ENCODE results near the gene MGAT4C. TPM values are rescaled to one million over a fixed set of nuclear protein-coding genes. Genes with fewer than 3 reads are reported as not detected.

MGAT4C gene
- total RNA-seq, 1 donor from 2014 or later, result not detected

DNA sequence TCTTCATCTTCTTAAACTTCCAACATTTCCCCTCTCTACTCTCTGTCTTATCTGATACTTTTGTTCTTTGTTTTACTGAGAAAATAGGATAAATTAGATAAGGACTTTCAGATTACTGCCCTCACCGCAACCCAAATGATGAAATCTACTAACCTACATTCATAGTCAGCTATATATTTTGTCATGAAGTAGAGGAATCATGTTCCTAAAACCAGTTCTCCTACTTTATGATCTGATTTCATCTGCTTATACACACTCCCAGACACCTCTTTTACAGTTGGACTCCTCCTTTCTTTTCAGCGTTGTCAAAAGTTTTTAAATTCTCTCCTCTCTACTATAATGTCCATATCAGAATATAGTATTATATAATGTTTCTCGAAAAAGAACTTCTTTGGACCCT is 29.7 kb downstream of the MGAT4C start:
- no peak for DNase-seq (ENCODE audit: low read depth)
- TF ChIP-seq, protein P1, sequence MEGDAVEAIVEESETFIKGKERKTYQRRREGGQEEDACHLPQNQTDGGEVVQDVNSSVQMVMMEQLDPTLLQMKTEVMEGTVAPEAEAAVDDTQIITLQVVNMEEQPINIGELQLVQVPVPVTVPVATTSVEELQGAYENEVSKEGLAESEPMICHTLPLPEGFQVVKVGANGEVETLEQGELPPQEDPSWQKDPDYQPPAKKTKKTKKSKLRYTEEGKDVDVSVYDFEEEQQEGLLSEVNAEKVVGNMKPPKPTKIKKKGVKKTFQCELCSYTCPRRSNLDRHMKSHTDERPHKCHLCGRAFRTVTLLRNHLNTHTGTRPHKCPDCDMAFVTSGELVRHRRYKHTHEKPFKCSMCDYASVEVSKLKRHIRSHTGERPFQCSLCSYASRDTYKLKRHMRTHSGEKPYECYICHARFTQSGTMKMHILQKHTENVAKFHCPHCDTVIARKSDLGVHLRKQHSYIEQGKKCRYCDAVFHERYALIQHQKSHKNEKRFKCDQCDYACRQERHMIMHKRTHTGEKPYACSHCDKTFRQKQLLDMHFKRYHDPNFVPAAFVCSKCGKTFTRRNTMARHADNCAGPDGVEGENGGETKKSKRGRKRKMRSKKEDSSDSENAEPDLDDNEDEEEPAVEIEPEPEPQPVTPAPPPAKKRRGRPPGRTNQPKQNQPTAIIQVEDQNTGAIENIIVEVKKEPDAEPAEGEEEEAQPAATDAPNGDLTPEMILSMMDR (IDR thresholded peaks at IDR 0.05; ENCODE audit: insufficient read depth, low read length, poor library complexity, severe bottlenecking), result no peak
- no peaks in the 10 kb centered on the region for H3K36me3 ChIP-seq (ENCODE audit: control insufficient read depth, insufficient read depth, low read length)
- H3K27me3 ChIP-seq (ENCODE audit: control insufficient read depth, insufficient read depth, low read length), result no peaks in the 10 kb centered on the region
- H3K4me3 ChIP-seq (ENCODE audit: low read depth, low read length), result no peak overlapping the region

DNA sequence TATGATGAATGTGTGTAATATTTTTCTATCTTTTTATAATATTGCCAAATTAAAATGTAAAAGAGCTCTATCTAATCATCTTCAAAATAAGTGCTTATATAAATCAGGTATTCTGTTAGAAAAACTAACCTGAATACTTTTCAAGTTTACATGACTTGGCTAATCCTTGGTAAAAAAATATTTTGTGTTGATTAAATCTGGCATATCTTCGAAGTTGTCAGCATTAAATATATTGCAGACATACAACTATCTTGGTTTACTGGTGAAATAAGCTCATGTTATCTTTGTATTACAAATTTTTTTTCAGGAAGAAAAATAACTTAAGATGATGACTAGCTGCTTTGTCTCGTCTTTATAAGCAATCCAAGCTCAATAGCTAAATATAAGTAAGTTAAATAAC is 39.6 kb downstream of the MGAT4C start:
- TF ChIP-seq, protein P1 (IDR thresholded peaks at IDR 0.05; ENCODE audit: insufficient read depth, low read length, poor library complexity, severe bottlenecking), result no peak
- Histone ChIP-seq H3K27me3 (ENCODE audit: control insufficient read depth, insufficient read depth, low read length) (no peaks in the 10 kb centered on the region), H3K4me3 (ENCODE audit: low read depth, low read length) (no peak overlapping the region), H3K36me3 (ENCODE audit: control insufficient read depth, insufficient read depth, low read length) (no peaks in the 10 kb centered on the region)
- no peak for DNase-seq (ENCODE audit: low read depth)

GRCh38 chr12:86213012-86213411 is 43.2 kb downstream of the MGAT4C start:
- TF ChIP-seq, protein P1 (IDR thresholded peaks at IDR 0.05; ENCODE audit: insufficient read depth, low read length, poor library complexity, severe bottlenecking), result no peak
- Histone ChIP-seq H3K36me3 (ENCODE audit: control insufficient read depth, insufficient read depth, low read length) (no peaks in the 10 kb centered on the region), H3K27me3 (ENCODE audit: control insufficient read depth, insufficient read depth, low read length) (no peaks in the 10 kb centered on the region), H3K4me3 (ENCODE audit: low read depth, low read length) (no peak overlapping the region)
- DNase-seq (ENCODE audit: low read depth), result no peak

GRCh38 chr12:86198696-86199444 is 57.3 kb downstream of the MGAT4C start:
- no peak for DNase-seq (ENCODE audit: low read depth)
- H3K36me3 ChIP-seq (ENCODE audit: control insufficient read depth, insufficient read depth, low read length), result no peaks in the 10 kb centered on the region
- TF ChIP-seq, protein P1 (IDR thresholded peaks at IDR 0.05; ENCODE audit: insufficient read depth, low read length, poor library complexity, severe bottlenecking), result no peak
- H3K27me3 ChIP-seq (ENCODE audit: control insufficient read depth, insufficient read depth, low read length), result no peaks in the 10 kb centered on the region
- H3K4me3 ChIP-seq (ENCODE audit: low read depth, low read length), result no peak overlapping the region

- DNase-seq (ENCODE audit: low read depth), result no peak
- H3K27me3 ChIP-seq (ENCODE audit: control insufficient read depth, insufficient read depth, low read length), result no peaks in the 10 kb centered on the region
- TF ChIP-seq, protein P1 (IDR thresholded peaks at IDR 0.05; ENCODE audit: insufficient read depth, low read length, poor library complexity, severe bottlenecking), result no peak
- H3K4me3 ChIP-seq (ENCODE audit: low read depth, low read length), result no peak overlapping the region
- no peaks in the 10 kb centered on the region for H3K36me3 ChIP-seq (ENCODE audit: control insufficient read depth, insufficient read depth, low read length)
Measured at GRCh38 chr12:86196465-86196864, 59.7 kb downstream of the MGAT4C start.

DNA sequence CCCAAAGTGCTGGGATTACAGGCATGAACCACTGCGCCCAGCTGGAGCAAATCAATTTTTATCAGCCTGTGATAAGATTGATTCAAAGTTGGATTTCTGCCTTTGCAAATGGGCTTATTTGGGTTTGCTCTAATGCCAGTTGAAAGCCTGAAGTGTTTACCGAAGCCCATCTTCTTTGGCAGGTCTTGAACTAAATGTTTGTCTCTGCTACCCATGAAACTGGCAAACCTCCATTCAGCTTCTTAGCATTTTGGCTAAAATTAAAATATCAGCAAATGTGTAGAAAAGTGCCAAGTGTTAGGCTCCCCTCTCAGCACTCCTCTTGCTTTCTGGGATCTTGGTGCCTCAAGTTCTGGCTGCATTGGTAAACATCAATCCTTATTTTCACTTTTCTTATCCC is 61.5 kb downstream of the MGAT4C start:
- TF ChIP-seq, protein P1 (IDR thresholded peaks at IDR 0.05; ENCODE audit: insufficient read depth, low read length, poor library complexity, severe bottlenecking), result no peak
- H3K4me3 ChIP-seq (ENCODE audit: low read depth, low read length), result no peak overlapping the region
- DNase-seq (ENCODE audit: low read depth), result no peak
- H3K27me3 ChIP-seq (ENCODE audit: control insufficient read depth, insufficient read depth, low read length), result no peaks in the 10 kb centered on the region
- no peaks in the 10 kb centered on the region for H3K36me3 ChIP-seq (ENCODE audit: control insufficient read depth, insufficient read depth, low read length)

Measured in kidney epithelial cell (primary cell).